A673 (cell line): ENCODE measurements around the gene KIF19. TPM values are rescaled to one million over a fixed set of nuclear protein-coding genes. Genes with fewer than 3 reads are reported as not detected.

Source experiments
- BruUV-seq: library from RNA; stranded (reverse); fragments of 400-500 nt; replicated peaks from 2 replicates; lab custom pipeline; 2021; lab: Mats Ljungman, UMichigan
- CTCF ChIA-PET: fragments of 300-600 bp; sonication (Branson Sonifier 250); formaldehyde crosslinking; loops from one replicate; lab custom pipeline; 2022; ENCODE audit warnings: antibody characterized with exemption; lab: Charles Lee
- POLR2A ChIA-PET: fragments of 300-600 bp; sonication (Branson Sonifier 250); formaldehyde crosslinking; loops from one replicate; lab custom pipeline; 2022; ENCODE audit warnings: antibody characterized with exemption; ENCODE audit not compliant: low non-redundant PET; lab: Charles Lee
- DNase-seq: peaks from one replicate; pipeline ENCODE4 v3.0.0-alpha.2; 2015; ENCODE audit warnings: low spot score
- H3K27ac ChIP-seq: fragments of 200-600 bp; sonication (generic); 2 replicates; pipeline ENCODE4 v1.5.1; 2016; ENCODE audit warnings: mixed run types, low read depth, mild to moderate bottlenecking, mixed read lengths, antibody characterized with exemption, low read length; ENCODE audit not compliant: poor library complexity, severe bottlenecking
- H3K27me3 ChIP-seq: fragments of 200-600 bp; sonication (generic); replicated peaks from 2 replicates; pipeline ENCODE4 v1.6.1; 2017; ENCODE audit warnings: mixed run types, low read depth, mild to moderate bottlenecking, mixed read lengths, antibody characterized with exemption, low read length; ENCODE audit not compliant: insufficient read depth, poor library complexity
- H3K36me3 ChIP-seq: fragments of 200-600 bp; sonication (generic); 2 replicates; pipeline ENCODE4 v1.6.1; 2016; ENCODE audit warnings: mixed run types, mild to moderate bottlenecking, mixed read lengths, antibody characterized with exemption, low read length; ENCODE audit not compliant: insufficient read depth, poor library complexity, severe bottlenecking
- H3K4me1 ChIP-seq: fragments of 200-600 bp; sonication (generic); 2 replicates; pipeline ENCODE4 v1.6.1; 2017; ENCODE audit warnings: mixed run types, mild to moderate bottlenecking, mixed read lengths, antibody characterized with exemption, low read length; ENCODE audit not compliant: insufficient read depth, poor library complexity, severe bottlenecking
- H3K4me3 ChIP-seq: fragments of 200-600 bp; sonication (generic); 2 replicates; pipeline ENCODE4 v1.5.1; 2016; ENCODE audit warnings: low read depth, mixed run types, mild to moderate bottlenecking, mixed read lengths, low read length; ENCODE audit not compliant: poor library complexity, severe bottlenecking
- H3K9me3 ChIP-seq: fragments of 200-600 bp; sonication (generic); 2 replicates; pipeline ENCODE4 v1.6.1; 2016; ENCODE audit warnings: mixed run types, low read depth, mild to moderate bottlenecking, mixed read lengths, antibody characterized with exemption, low read length; ENCODE audit not compliant: poor library complexity, severe bottlenecking
- CTCF ChIP-seq: fragments of 300-800, 200-600 bp; sonication (generic); conservative IDR thresholded peaks from 2 replicates; pipeline ENCODE4 v1.5.1; 2017; ENCODE audit warnings: low read depth, mild to moderate bottlenecking, antibody characterized with exemption, low read length, moderate library complexity, mixed read lengths
- EZH2 ChIP-seq: fragments of 200-600 bp; sonication (generic); IDR thresholded peaks from 2 replicates; pipeline ENCODE4 v1.6.1; 2017; ENCODE audit warnings: borderline replicate concordance, low read depth, mild to moderate bottlenecking, mixed read lengths, antibody characterized with exemption, low read length; ENCODE audit not compliant: poor library complexity, severe bottlenecking
- intact Hi-C: fragments of 100-400 bp; cut with micrococcal nuclease; formaldehyde crosslinking; loops from one replicate; pipeline ENCODE4 v1.10.0; 2022; ENCODE audit not compliant: unreplicated experiment
- total RNA-seq: library from RNA; stranded (reverse); gene quantifications from 2 replicates; pipeline ENCODE4 v1.2.3, GENCODE V29; 2021

KIF19 gene
- total RNA-seq, 1 experiment from 2014 or later = not detected

GRCh38 chr17:74298778-74299177, 27.2 kb upstream of the KIF19 start:
- no peaks in the 10 kb centered on the region for H3K27me3 ChIP-seq
- CTCF ChIA-PET = no interaction called here
- TF ChIP-seq EZH2 = no peak
- TF ChIP-seq CTCF = no peak
- H3K4me3 ChIP-seq = no peak overlapping the region
- BruUV-seq = no TSS peak
- no peaks in the 10 kb centered on the region for H3K9me3 ChIP-seq
- DNase-seq = no peak
- intact Hi-C loops = loop anchor here (5.0 kb wide), 1 partner anchor 86 kb away; the partner anchor contains the start of gene TTYH2
- H3K36me3 ChIP-seq = no peaks in the 10 kb centered on the region
- no peaks in the 10 kb centered on the region for H3K4me1 ChIP-seq
- no peak overlapping the region for H3K27ac ChIP-seq
- POLR2A ChIA-PET = no interaction called here

- H3K27ac ChIP-seq = no peak overlapping the region
- no peaks in the 10 kb centered on the region for H3K4me1 ChIP-seq
- POLR2A ChIA-PET = no interaction called here
- no peak overlapping the region for H3K4me3 ChIP-seq
- CTCF ChIA-PET = interaction anchor here (0.5 kb wide), 1 partner anchor 46 kb away, joined by 3 read pairs; no protein-coding TSS in a partner anchor
- no peaks in the 10 kb centered on the region for H3K27me3 ChIP-seq
- no peak for DNase-seq
- H3K36me3 ChIP-seq = no peaks in the 10 kb centered on the region
- intact Hi-C loops = loop anchor here (2.0 to 10.0 kb wide), 3 partner anchors 55 to 193 kb away; partner anchors contain the start of gene TTYH2
- H3K9me3 ChIP-seq = no peaks in the 10 kb centered on the region
- TF ChIP-seq CTCF (no peak), EZH2 (no peak)
- no TSS peak for BruUV-seq
These were observed 26.6 kb upstream of the KIF19 start for GRCh38 chr17:74299226-74300009.

GRCh38 chr17:74303305-74303704, 22.7 kb upstream of the KIF19 start:
- CTCF ChIA-PET = interaction anchor here (0.7 to 0.8 kb wide), 2 partner anchors 43 to 329 kb away, joined by 3 to 6 read pairs; no protein-coding TSS in a partner anchor
- no peak overlapping the region for H3K27ac ChIP-seq
- no peaks in the 10 kb centered on the region for H3K4me1 ChIP-seq
- no peak overlapping the region for H3K4me3 ChIP-seq
- no peaks in the 10 kb centered on the region for H3K9me3 ChIP-seq
- no peaks in the 10 kb centered on the region for H3K27me3 ChIP-seq
- H3K36me3 ChIP-seq = no peaks in the 10 kb centered on the region
- intact Hi-C loops = loop anchor here (10.0 kb wide), 1 partner anchor 51 kb away; no protein-coding TSS in a partner anchor
- no peak for TF ChIP-seq EZH2
- no peak for TF ChIP-seq CTCF
- POLR2A ChIA-PET = no interaction called here
- no peak for DNase-seq
- BruUV-seq = no TSS peak
